ENCODE results near the gene PRDM4. TPM values are rescaled to one million over a fixed set of nuclear protein-coding genes. Genes with fewer than 3 reads are reported as not detected.

PRDM4 gene
- total and polyA plus RNA-seq, 2 of the 13 experiments (the other 11 are each of a cell fraction or from before 2014, with no cell fraction given), result 9.9 to 15.3 TPM

- peak in 1 of 2 experiments; percentile 42; a peak in 1 of 4 replicates for TF ChIP-seq REST (IDR thresholded peaks at IDR 0.05; ENCODE audit: borderline replicate concordance in 1 of 2, low read depth in 1 of 2, low read length in 2 of 2)
- TF ChIP-seq SNRNP70 (IDR thresholded peaks at IDR 0.05; ENCODE audit: low read depth, low read length), result no peak
- no peak for TF ChIP-seq ZNF660 (CRISPR knock-in tag; IDR thresholded peaks at IDR 0.05; ENCODE audit: borderline replicate concordance, low read depth)
- no peak for TF ChIP-seq HDAC6 (IDR thresholded peaks at IDR 0.05; ENCODE audit: low read depth, low read length)
- TF ChIP-seq ZBTB40 (IDR thresholded peaks at IDR 0.05), result no peak
- TF ChIP-seq ZBTB40 (CRISPR knock-in tag; IDR thresholded peaks at IDR 0.05), result peak; percentile 88
- no peak for TF ChIP-seq CBX2 (IDR thresholded peaks at IDR 0.05; ENCODE audit: low read depth, low read length)
- TF ChIP-seq CBX2 (CRISPR knock-in tag; IDR thresholded peaks at IDR 0.05; ENCODE audit: low read depth), result no peak; the same call in 1 of the 2 replicates
- peak; percentile 94; the same call in 1 of the 2 replicates for TF ChIP-seq PAX8 (CRISPR knock-in tag; IDR thresholded peaks at IDR 0.05; ENCODE audit: borderline replicate concordance)
- peak; percentile 91 for TF ChIP-seq NR0B2 (CRISPR knock-in tag; IDR thresholded peaks at IDR 0.05)
- TF ChIP-seq SOX13 (IDR thresholded peaks at IDR 0.05), result no peak
- peak in 1 of 2 experiments; percentile 44; a peak in 1 of 4 replicates for TF ChIP-seq SOX13 (CRISPR knock-in tag; conservative IDR thresholded peaks at IDR 0.05 in 1 of 2, IDR thresholded peaks at IDR 0.05 in 1 of 2)
- no peak for TF ChIP-seq POLR2AphosphoS2 (IDR thresholded peaks at IDR 0.05; ENCODE audit: low read depth, low read length)
- TF ChIP-seq SATB2 (CRISPR knock-in tag; IDR thresholded peaks at IDR 0.05), result 0 out of 2 replicates have a peak, but pooled peaks have one; percentile 65
Observed at GRCh38 chr12:107685360-107686248, 75.3 kb downstream of the PRDM4 start, which contains the start of gene PWP1 (continued).
